KBM-7 (cell line): Measurements from ENCODE around the gene HK1.

Experiments used
- DNase-seq: peaks from one replicate; pipeline ENCODE4 v3.0.0-alpha.2; 2015
- in situ Hi-C: fragments of 300-500 bp; cut with MboI; formaldehyde crosslinking; loops from 2 replicates; pipeline ENCODE4 v1.14.3; 2020; ENCODE audit warnings: low sequenced_read_pairs, low pct_unique_long_range_greater_than_20kb, mixed read lengths

Gene HK1

GRCh38 chr10:69406816-69407580 lies 128.7 kb downstream of the HK1 start:
- in situ Hi-C loops, result no loop called here
- DNase-seq, result no peak

- in situ Hi-C loops, result no loop called here
- peak; percentile 60 for DNase-seq
Observed at GRCh38 chr10:69407621-69408301, 129.5 kb downstream of the HK1 start.

- in situ Hi-C loops, result no loop called here
- DNase-seq, result peak; percentile 86
Observed at GRCh38 chr10:69408318-69409175, 130.3 kb downstream of the HK1 start.

- DNase-seq, result no peak
- in situ Hi-C loops, result no loop called here
Observed at GRCh38 chr10:69409176-69409495, 130.8 kb downstream of the HK1 start.

- in situ Hi-C loops, result loop anchor here (10.0 kb wide), 1 partner anchor 225 kb away; the partner anchor contains the start of gene FAM241B
- DNase-seq, result peak; percentile 35
Observed at GRCh38 chr10:69409968-69410367, 131.7 kb downstream of the HK1 start.

- no peak for DNase-seq
- in situ Hi-C loops, result loop anchor here (10.0 kb wide), 1 partner anchor 224 kb away; the partner anchor contains the start of gene FAM241B
Observed at GRCh38 chr10:69410487-69410886, 132.2 kb downstream of the HK1 start.

GRCh38 chr10:69411476-69411875 lies 133.2 kb downstream of the HK1 start:
- in situ Hi-C loops, result loop anchor here (10.0 kb wide), 1 partner anchor 223 kb away; the partner anchor contains the start of gene FAM241B
- no peak for DNase-seq

GRCh38 chr10:69412232-69412790 lies 134.0 kb downstream of the HK1 start:
- no peak for DNase-seq
- in situ Hi-C loops, result loop anchor here (10.0 kb wide), 1 partner anchor 222 kb away; the partner anchor contains the start of gene FAM241B

- in situ Hi-C loops, result loop anchor here (10.0 kb wide), 1 partner anchor 221 kb away; the partner anchor contains the start of gene FAM241B
- DNase-seq, result peak; percentile 51
Observed at GRCh38 chr10:69413221-69413865, 135.0 kb downstream of the HK1 start.

- in situ Hi-C loops, result loop anchor here (10.0 kb wide), 1 partner anchor 220 kb away; the partner anchor contains the start of gene FAM241B
- DNase-seq, result no peak
Observed at GRCh38 chr10:69414036-69415018, 136.0 kb downstream of the HK1 start.

GRCh38 chr10:69415049-69415448 lies 136.8 kb downstream of the HK1 start:
- in situ Hi-C loops, result loop anchor here (10.0 kb wide), 1 partner anchor 220 kb away; the partner anchor contains the start of gene FAM241B

GRCh38 chr10:69415951-69416350 lies 137.7 kb downstream of the HK1 start:
- in situ Hi-C loops, result loop anchor here (10.0 kb wide), 1 partner anchor 219 kb away; the partner anchor contains the start of gene FAM241B
- no peak for DNase-seq

More at GRCh38 chr10:69415049-69415448, 136.8 kb downstream of the HK1 start:
- DNase-seq, result no peak

- in situ Hi-C loops, result loop anchor here (10.0 kb wide), 1 partner anchor 218 kb away; the partner anchor contains the start of gene FAM241B
- DNase-seq, result no peak
Observed at GRCh38 chr10:69416695-69417094, 138.4 kb downstream of the HK1 start, which contains the start of gene TACR2. TACR2 (minus strand) TSS chr10:69416918; CDS start chr10:69416323, 595 bp downstream.

- in situ Hi-C loops, result loop anchor here (10.0 kb wide), 1 partner anchor 217 kb away; the partner anchor contains the start of gene FAM241B
- DNase-seq, result no peak
Observed at GRCh38 chr10:69417542-69417941, 139.2 kb downstream of the HK1 start.

- in situ Hi-C loops, result loop anchor here (10.0 kb wide), 1 partner anchor 217 kb away; the partner anchor contains the start of gene FAM241B
- DNase-seq, result no peak
Observed at GRCh38 chr10:69418052-69418752, 139.9 kb downstream of the HK1 start.

- DNase-seq, result no peak
- in situ Hi-C loops, result loop anchor here (10.0 kb wide), 1 partner anchor 216 kb away; the partner anchor contains the start of gene FAM241B
Observed at GRCh38 chr10:69419096-69419743, 140.9 kb downstream of the HK1 start.
